ENCODE measurements around the gene TTC22. TPM values are rescaled to one million over a fixed set of nuclear protein-coding genes. Genes with fewer than 3 reads are reported as not detected.

Gene TTC22
- total RNA-seq, 1 experiment from 2014 or later: 0.63 TPM

- ATAC-seq (no peak), DNase-seq (ENCODE audit: low spot score) (no peak)
- Mint-ChIP-seq H3K36me3 (no peaks in the 10 kb centered on the region), H3K4me1 (peaks cover 34% of the 10 kb centered on the region), H3K9me3 (no peaks in the 10 kb centered on the region), H3K27me3 (ENCODE audit: low read depth) (peaks cover 5% of the 10 kb centered on the region; the same call in 1 of the 2 replicates), H3K27ac (no peak overlapping the region), H3K4me3 (no peak overlapping the region)
- TF ChIP-seq CTCF (IDR thresholded peaks at IDR 0.05): no peak
- TF ChIP-seq, protein P1, sequence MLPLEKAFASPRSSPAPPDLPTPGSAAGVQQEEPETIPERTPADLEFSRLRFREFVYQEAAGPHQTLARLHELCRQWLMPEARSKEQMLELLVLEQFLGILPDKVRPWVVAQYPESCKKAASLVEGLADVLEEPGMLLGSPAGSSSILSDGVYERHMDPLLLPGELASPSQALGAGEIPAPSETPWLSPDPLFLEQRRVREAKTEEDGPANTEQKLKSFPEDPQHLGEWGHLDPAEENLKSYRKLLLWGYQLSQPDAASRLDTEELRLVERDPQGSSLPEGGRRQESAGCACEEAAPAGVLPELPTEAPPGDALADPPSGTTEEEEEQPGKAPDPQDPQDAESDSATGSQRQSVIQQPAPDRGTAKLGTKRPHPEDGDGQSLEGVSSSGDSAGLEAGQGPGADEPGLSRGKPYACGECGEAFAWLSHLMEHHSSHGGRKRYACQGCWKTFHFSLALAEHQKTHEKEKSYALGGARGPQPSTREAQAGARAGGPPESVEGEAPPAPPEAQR (CRISPR knock-in tag; IDR thresholded peaks at IDR 0.05): no peak
- TF ChIP-seq, protein P2, sequence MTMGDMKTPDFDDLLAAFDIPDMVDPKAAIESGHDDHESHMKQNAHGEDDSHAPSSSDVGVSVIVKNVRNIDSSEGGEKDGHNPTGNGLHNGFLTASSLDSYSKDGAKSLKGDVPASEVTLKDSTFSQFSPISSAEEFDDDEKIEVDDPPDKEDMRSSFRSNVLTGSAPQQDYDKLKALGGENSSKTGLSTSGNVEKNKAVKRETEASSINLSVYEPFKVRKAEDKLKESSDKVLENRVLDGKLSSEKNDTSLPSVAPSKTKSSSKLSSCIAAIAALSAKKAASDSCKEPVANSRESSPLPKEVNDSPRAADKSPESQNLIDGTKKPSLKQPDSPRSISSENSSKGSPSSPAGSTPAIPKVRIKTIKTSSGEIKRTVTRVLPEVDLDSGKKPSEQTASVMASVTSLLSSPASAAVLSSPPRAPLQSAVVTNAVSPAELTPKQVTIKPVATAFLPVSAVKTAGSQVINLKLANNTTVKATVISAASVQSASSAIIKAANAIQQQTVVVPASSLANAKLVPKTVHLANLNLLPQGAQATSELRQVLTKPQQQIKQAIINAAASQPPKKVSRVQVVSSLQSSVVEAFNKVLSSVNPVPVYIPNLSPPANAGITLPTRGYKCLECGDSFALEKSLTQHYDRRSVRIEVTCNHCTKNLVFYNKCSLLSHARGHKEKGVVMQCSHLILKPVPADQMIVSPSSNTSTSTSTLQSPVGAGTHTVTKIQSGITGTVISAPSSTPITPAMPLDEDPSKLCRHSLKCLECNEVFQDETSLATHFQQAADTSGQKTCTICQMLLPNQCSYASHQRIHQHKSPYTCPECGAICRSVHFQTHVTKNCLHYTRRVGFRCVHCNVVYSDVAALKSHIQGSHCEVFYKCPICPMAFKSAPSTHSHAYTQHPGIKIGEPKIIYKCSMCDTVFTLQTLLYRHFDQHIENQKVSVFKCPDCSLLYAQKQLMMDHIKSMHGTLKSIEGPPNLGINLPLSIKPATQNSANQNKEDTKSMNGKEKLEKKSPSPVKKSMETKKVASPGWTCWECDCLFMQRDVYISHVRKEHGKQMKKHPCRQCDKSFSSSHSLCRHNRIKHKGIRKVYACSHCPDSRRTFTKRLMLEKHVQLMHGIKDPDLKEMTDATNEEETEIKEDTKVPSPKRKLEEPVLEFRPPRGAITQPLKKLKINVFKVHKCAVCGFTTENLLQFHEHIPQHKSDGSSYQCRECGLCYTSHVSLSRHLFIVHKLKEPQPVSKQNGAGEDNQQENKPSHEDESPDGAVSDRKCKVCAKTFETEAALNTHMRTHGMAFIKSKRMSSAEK (CRISPR knock-in tag; IDR thresholded peaks at IDR 0.05; ENCODE audit: borderline replicate concordance): no peak
- TF ChIP-seq, protein P3, sequence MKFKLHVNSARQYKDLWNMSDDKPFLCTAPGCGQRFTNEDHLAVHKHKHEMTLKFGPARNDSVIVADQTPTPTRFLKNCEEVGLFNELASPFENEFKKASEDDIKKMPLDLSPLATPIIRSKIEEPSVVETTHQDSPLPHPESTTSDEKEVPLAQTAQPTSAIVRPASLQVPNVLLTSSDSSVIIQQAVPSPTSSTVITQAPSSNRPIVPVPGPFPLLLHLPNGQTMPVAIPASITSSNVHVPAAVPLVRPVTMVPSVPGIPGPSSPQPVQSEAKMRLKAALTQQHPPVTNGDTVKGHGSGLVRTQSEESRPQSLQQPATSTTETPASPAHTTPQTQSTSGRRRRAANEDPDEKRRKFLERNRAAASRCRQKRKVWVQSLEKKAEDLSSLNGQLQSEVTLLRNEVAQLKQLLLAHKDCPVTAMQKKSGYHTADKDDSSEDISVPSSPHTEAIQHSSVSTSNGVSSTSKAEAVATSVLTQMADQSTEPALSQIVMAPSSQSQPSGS (CRISPR knock-in tag; IDR thresholded peaks at IDR 0.05; ENCODE audit: borderline replicate concordance, low read depth): no peak
- no peak for TF ChIP-seq ETV6 (CRISPR knock-in tag; IDR thresholded peaks at IDR 0.05)
- TF ChIP-seq GABPB1 (CRISPR knock-in tag; IDR thresholded peaks at IDR 0.05): no peak
- TF ChIP-seq ZNF263 (CRISPR knock-in tag; IDR thresholded peaks at IDR 0.05; ENCODE audit: low read depth): no peak
- TF ChIP-seq, protein P4, sequence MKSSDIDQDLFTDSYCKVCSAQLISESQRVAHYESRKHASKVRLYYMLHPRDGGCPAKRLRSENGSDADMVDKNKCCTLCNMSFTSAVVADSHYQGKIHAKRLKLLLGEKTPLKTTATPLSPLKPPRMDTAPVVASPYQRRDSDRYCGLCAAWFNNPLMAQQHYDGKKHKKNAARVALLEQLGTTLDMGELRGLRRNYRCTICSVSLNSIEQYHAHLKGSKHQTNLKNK (CRISPR knock-in tag; IDR thresholded peaks at IDR 0.05): no peak
- TF ChIP-seq, protein P5, sequence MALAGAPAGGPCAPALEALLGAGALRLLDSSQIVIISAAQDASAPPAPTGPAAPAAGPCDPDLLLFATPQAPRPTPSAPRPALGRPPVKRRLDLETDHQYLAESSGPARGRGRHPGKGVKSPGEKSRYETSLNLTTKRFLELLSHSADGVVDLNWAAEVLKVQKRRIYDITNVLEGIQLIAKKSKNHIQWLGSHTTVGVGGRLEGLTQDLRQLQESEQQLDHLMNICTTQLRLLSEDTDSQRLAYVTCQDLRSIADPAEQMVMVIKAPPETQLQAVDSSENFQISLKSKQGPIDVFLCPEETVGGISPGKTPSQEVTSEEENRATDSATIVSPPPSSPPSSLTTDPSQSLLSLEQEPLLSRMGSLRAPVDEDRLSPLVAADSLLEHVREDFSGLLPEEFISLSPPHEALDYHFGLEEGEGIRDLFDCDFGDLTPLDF (CRISPR knock-in tag; IDR thresholded peaks at IDR 0.05): no peak
- TF ChIP-seq, protein P6, sequence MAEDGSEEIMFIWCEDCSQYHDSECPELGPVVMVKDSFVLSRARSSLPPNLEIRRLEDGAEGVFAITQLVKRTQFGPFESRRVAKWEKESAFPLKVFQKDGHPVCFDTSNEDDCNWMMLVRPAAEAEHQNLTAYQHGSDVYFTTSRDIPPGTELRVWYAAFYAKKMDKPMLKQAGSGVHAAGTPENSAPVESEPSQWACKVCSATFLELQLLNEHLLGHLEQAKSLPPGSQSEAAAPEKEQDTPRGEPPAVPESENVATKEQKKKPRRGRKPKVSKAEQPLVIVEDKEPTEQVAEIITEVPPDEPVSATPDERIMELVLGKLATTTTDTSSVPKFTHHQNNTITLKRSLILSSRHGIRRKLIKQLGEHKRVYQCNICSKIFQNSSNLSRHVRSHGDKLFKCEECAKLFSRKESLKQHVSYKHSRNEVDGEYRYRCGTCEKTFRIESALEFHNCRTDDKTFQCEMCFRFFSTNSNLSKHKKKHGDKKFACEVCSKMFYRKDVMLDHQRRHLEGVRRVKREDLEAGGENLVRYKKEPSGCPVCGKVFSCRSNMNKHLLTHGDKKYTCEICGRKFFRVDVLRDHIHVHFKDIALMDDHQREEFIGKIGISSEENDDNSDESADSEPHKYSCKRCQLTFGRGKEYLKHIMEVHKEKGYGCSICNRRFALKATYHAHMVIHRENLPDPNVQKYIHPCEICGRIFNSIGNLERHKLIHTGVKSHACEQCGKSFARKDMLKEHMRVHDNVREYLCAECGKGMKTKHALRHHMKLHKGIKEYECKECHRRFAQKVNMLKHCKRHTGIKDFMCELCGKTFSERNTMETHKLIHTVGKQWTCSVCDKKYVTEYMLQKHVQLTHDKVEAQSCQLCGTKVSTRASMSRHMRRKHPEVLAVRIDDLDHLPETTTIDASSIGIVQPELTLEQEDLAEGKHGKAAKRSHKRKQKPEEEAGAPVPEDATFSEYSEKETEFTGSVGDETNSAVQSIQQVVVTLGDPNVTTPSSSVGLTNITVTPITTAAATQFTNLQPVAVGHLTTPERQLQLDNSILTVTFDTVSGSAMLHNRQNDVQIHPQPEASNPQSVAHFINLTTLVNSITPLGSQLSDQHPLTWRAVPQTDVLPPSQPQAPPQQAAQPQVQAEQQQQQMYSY (CRISPR knock-in tag; IDR thresholded peaks at IDR 0.05): no peak
- ChIA-PET POLR2A (no interaction called here), CTCF (no interaction called here)
Measured at GRCh38 chr1:54816130-54816529, 15.0 kb upstream of the TTC22 start.
